HG02571 (cell line): ENCODE data around the gene COQ5.

Source experiments
- ATAC-seq: cut with Tn5 transposase; IDR thresholded peaks from one replicate; pipeline ENCODE4 v1.9.1; 2021; ENCODE audit warnings: mild to moderate bottlenecking, moderate library complexity; ENCODE audit not compliant: unreplicated experiment

Gene COQ5

GRCh38 chr12:120485961-120486881 lies 42.7 kb downstream of the COQ5 start:
- no peak for ATAC-seq

GRCh38 chr12:120483621-120484020 lies 45.3 kb downstream of the COQ5 start:
- no peak for ATAC-seq

- ATAC-seq, result no peak
Measured at GRCh38 chr12:120481022-120481767, 47.8 kb downstream of the COQ5 start.

- ATAC-seq, result no peak
Measured at GRCh38 chr12:120480211-120480610, 48.7 kb downstream of the COQ5 start.

- no peak for ATAC-seq
Measured at GRCh38 chr12:120479458-120479857, 49.5 kb downstream of the COQ5 start.

- no peak for ATAC-seq
Measured at GRCh38 chr12:120475643-120476042, 53.3 kb downstream of the COQ5 start.

- ATAC-seq, result no peak
Measured at GRCh38 chr12:120474616-120474960, 54.4 kb downstream of the COQ5 start.

- no peak for ATAC-seq
Measured at GRCh38 chr12:120473807-120474615, 54.9 kb downstream of the COQ5 start.

- no peak for ATAC-seq
Measured at GRCh38 chr12:120472521-120472920, 56.4 kb downstream of the COQ5 start.

- no peak for ATAC-seq
Measured at GRCh38 chr12:120470150-120470784, 58.7 kb downstream of the COQ5 start.

- ATAC-seq, result peak; percentile 70
Measured at GRCh38 chr12:120469450-120470149, 59.4 kb downstream of the COQ5 start, which contains the start of gene SRSF9. SRSF9 (minus strand) TSS chr12:120469748; CDS start chr12:120469609, 139 bp downstream.

- ATAC-seq, result peak; percentile 32
Measured at GRCh38 chr12:120468821-120469449, 60.0 kb downstream of the COQ5 start.

GRCh38 chr12:120468325-120468820 lies 60.6 kb downstream of the COQ5 start:
- peak; percentile 4 for ATAC-seq

- no peak for ATAC-seq
Measured at GRCh38 chr12:120467439-120467838, 61.5 kb downstream of the COQ5 start.

- ATAC-seq, result no peak
Measured at GRCh38 chr12:120466560-120467315, 62.2 kb downstream of the COQ5 start.

GRCh38 chr12:120465756-120466155 lies 63.2 kb downstream of the COQ5 start:
- ATAC-seq, result no peak

- ATAC-seq, result no peak
Measured at GRCh38 chr12:120463712-120464111, 65.2 kb downstream of the COQ5 start.

GRCh38 chr12:120462099-120462640 lies 66.8 kb downstream of the COQ5 start:
- ATAC-seq, result no peak
